Measurements from ENCODE around the gene CHST11.
"Not testable (repeated sequence)": the region's sequence is repeated elsewhere in the genome, so short reads cannot be mapped to it uniquely, and the experiment has no call there.

The CHST11 gene

DNA sequence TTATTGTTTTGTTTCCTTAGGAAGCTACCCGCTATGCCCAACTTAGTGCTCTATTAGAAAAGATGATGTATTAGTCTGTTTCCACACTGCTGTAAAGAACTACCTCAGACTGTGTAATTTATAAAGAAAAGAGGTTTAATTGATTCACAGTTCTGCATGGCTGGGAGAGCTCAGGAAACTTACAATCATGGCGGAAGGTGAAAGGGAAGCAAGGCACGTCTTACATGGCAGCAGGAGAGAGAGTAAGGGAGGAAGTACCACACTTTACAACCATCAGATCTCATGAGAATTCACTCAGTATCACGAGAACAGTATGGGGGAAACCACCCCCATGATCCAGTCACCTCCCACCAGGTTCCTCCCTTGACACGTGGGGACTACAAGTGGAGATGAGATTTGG, 70.9 kb downstream of the CHST11 start:
- not testable (repeated sequence) for DNase-seq (ENCODE audit: low read depth)

DNA sequence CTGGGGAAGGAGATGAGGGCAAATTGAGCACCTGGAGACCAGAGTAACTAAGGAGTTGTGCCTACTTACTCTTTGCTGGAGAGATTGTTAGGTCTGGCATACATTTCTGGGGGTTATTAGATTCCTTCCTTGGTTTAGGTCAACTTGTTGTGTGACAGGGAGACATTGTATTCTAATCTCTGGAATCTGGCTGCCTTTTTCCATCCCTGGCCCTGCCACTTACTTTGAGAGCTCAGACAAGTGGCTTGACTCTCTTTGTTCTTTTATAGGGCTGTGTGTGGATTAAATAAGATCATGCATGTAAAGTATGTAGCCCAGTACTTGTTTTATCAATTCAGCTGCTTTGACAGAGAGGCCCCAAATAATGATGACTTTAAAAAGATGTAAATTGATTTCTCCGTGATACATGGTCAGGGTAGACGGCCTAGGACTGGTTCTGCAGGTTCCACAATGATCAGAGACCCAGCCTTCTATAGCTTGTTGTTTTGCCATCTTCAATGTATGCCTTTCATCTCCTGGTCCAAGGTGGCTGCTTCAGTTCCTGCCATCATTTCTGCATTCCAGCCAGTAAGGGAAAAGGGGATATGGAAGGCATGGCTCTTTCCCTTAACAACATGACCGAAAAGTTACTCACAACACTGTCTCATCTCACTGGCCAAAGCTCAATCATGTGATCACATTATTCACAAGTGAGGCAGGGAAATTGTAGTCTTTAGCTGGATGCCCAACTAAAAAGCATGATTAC, 72.6 kb downstream of the CHST11 start:
- no peak for DNase-seq (ENCODE audit: low read depth)

DNA sequence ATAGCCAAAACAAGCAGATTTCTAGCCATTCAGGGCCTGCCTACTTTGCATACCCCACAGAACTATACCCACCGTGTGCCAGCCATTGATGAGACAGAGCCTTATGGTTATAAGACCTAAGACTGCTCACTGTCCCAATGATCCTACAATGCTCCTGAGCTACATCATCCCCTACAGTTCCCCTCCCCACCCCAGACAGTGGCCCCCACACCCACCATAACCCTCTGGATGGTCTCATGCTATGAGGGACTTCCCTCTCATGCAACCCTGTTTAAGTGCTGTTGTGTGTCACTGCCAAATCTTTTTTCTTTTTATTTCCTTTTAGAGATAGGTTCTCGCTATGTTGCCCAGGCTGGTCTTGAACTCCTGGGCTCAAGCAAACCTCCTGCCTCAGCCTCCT, 75.9 kb downstream of the CHST11 start:
- DNase-seq (ENCODE audit: low read depth) = no peak

DNA sequence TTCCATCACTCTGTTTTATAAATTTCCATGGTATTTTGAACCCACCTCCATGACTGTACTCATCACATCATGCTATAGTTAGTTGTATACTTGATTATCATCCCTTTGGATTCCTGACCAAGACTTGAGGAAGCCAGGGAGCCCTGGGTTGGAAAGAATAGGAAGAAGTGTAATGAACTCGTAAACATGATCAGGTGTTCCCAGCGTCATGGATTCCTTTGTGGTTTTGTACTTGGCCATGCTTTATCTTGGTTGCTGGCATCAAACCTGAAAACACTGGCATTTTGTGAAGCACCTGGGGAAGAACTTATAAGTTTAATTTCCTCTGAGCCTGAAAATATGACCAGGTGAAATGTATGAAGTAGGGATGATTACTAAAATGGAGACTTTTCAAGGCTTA, 76.4 kb downstream of the CHST11 start:
- DNase-seq (ENCODE audit: low read depth) = no peak

DNA sequence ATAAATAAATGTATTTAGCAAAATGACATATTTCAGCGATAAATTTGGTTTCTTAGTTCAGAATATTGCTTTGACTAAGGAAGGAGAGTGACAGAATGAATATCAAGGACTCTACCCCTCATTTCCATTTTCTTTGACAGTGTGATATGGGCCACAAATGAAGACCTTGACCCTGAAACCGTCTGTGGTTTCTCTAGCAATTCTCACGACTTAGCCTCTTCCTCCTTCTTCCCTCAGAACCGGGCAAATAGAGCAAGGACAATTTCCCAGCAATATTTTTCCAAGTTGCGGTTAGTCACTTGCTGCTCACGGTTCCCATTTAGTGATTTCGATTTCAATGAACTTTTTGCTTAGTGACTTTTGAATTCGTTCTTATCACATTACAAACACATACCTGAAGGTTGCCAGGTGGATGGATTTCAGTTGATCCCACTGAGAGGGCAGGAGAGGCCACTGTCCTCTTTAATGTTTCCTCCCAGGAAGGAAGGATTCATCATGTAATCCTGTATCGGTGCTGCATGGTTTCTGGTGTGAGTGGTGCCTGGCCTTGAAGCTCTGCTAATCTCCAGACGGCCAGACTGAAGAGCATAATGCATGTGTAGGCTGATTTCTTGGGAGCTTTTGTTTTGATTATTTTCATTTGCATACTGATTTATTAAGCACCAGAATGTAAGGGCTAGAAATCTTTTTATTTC, 77.6 kb downstream of the CHST11 start:
- DNase-seq (ENCODE audit: low read depth) = no peak

DNA sequence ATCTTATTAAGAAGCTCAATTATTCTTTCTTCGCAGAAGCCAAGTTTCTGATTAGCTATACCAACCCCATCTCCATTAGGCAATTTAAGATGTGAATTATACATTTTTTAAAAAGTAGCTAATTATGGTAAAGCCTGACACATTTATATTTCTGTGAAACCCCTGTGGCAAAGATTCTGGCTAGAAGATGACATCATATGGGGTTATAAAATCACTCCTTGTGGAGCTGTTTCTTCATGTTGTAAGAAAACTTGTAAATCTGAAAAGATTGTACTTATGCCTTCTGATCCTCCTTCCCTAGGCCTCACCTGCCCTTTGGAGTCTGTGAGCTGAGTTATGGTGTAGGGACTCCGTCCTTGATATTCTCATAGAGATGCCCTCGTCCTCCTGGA, 78.1 kb downstream of the CHST11 start:
- no peak for DNase-seq (ENCODE audit: low read depth)

DNA sequence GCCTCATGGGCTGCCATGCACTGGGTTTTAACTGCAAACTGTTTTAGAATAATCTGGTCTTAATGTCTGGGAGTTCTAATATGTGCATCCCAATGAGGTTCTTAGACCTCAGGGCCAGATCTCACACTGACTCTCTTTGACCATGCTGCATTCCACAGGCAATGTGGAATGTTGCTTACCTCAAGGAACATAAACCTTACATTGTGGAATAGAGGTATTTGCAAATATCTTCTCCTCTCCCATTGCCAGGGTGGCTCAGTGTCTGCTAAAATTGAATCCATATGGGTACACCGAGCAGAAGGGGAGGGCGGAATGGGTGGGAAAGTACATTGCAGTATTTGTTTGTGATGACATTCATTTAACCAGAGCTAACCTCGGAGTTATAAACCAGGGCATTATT, 78.6 kb downstream of the CHST11 start:
- no peak for DNase-seq (ENCODE audit: low read depth)

DNA sequence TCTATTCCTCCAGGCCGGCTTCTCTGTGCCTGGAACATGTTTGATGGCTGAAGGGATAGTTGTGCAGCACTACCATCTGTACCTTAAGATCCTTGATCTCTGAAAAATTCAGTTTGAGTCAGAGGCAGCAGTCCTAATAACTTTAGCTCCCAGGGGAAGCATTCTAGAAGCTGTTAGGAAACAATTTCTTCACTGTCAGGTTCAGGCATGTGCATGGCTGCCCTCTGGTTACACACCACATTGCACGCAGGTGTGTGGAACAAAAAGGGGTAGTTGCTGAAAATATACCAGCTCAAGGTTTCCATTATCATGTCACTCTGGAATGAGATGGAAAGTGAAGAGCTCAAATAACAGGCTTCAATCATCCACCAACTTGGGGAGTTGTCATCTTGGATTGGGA, 80.1 kb downstream of the CHST11 start:
- no peak for DNase-seq (ENCODE audit: low read depth)

DNA sequence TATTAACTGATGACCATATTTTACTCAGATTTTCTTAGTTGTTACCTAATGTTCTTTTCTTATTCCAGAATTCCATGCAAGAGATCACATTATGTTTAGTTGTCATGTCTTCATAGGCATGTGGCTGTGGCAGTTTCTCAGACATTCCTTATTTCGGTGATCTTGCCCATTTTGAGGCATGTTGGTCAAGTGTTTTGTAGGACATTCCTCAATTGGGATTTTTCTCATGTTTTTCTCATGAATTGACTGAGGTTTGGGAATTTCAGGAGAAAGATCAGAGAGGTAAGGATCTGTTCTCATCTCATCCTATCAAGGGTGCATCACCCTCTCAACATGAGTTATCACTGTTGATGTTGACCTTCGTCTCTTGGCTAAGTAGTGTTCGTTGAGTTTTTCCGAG, 81.3 kb downstream of the CHST11 start:
- DNase-seq (ENCODE audit: low read depth) = no peak

DNA sequence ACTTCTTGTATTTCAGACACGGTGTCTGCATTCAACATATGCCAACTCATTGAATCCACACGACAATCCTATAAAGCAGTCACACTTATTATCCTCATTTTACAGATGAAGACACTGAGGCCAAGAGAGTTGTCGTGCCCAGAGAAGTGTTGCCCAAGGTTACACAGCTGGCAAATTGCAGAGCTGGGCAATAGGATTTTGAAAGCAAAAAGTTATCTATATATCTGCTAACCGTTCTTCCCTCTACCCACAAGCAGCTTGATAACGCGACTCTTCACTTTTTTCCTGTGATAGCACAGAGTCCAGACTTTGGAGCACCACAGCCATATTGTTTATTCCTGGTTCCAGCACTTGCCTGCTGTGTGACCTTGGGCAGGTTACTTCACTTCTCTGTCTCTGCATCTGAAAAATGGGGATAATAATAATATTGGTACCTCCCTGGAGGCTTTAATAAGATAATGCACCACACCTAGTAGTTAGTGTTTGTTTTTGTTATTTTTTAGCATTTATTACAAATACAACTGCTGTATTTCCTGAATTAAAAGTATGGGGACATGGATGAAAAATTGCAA, 82.2 kb downstream of the CHST11 start:
- DNase-seq (ENCODE audit: low read depth) = no peak

DNA sequence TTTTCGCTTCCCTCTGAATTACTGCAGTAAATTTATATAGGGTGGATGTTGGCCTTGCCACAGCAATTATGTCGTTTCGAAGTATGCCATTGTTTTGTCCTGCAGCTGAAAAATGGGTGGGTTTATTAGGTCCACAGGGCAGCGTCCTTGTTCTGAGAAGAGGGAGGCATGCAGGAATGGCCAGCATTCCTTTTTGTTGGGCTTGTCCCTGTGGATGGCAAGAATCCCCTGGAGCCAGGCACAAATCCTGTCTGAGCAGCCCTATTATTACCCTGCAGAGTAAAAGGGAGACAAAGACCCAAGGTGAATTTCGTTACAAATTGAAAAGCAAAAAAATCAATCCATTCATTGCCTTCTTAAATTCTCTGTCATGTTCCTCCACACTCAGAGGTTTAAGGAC, 88.1 kb downstream of the CHST11 start:
- DNase-seq (ENCODE audit: low read depth) = no peak

DNA sequence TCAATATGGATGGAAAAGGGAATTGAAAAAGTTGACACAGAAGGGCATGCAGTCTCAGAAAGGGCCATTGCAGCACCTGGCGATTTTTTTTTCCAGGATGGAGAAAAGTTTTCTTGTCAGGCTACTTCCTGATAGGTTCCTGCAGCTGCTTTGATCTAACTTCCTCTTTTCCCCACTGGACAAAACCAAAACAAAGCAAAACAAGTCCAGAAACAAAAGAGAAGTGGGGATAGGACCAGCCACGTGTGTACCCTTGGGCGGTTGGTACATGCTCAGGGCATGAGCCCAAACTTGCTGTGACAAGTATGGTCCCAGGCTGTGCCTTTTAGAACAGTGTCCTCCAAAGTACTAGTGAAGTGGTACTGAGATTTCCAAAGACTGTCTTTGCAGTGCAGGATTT, 89.8 kb downstream of the CHST11 start:
- no peak for DNase-seq (ENCODE audit: low read depth)

DNA sequence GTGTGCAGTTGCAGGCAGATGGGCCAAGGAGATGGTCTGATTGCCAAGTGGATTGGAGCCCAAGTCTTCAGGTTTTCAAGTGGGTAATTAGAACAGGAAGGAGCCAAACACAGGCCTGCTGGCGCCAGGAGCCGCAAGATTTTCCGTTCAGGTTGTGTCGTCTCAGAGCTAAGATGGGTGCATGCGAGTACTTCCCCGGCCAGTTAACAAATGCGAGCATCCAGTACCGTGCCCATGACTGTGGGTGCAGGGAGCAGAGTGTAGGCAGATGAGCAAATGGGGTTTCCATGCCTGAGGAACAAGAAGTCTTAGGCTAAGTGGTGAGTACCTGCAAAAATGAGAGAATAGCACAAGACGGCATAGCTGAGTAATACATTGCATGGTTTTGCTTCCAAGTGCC, 90.5 kb downstream of the CHST11 start:
- no peak for DNase-seq (ENCODE audit: low read depth)

DNA sequence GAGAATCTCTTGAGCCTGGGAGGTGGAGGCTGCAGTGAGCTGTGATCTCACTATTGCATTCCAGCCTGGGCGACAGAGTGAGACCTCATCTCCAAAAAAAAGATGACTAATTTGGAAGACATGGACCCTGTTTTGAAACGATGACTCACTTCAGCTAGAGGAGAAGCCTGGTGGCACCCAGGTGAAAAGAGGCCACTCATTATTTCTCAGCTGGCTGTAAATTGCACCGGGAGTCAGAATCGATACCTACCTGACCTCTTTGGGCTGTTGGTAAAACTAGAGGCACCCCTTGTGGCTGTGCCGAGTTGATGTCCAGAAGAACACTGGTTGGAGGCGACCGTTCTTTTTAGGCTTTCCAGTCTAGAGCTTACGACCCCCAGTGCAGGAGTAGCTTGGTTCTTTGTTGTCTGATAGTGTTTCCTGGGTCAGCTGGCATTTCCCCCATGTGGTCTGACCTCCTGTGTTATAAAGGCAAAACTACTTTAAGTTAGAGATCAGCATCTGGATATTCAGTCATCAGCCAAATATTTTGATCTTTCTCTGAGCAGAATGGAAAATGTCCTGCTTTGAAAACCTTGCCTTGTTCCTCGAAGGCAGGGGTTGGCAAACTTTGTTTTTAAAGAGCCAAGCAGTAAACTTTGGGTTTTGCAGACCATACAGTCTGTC, 93.2 kb downstream of the CHST11 start:
- DNase-seq (ENCODE audit: low read depth) = no peak

DNA sequence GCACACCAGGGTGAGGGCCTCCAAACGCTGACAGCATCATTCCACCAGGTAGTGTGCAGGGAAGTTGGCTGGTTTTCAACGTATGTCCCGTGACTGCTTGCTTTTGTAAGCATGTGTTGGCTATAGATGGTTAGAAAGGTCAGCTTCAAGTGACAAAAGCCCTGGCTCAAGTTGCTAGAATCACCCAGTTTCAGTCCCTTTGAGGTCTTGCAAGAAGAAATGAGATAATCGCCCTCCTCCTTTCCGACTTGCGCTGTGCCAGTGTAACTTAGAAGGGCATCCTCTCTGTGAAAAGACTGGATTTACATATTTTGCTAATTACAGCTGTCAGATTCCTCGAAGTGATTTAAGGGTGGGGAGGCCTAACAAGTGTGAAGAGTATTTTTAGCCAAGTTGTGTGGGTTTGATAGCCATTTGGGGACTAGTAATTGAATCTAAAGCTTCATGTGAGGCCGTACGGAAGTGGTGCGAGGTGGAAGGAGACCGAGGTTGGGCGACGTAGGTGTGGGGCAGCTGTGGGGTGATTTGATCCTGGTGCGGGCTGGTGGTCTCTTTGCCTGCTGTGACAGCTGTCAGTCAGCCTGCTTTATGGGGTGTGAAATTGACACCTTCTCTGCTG, 94.7 kb downstream of the CHST11 start:
- DNase-seq (ENCODE audit: low read depth) = no peak

DNA sequence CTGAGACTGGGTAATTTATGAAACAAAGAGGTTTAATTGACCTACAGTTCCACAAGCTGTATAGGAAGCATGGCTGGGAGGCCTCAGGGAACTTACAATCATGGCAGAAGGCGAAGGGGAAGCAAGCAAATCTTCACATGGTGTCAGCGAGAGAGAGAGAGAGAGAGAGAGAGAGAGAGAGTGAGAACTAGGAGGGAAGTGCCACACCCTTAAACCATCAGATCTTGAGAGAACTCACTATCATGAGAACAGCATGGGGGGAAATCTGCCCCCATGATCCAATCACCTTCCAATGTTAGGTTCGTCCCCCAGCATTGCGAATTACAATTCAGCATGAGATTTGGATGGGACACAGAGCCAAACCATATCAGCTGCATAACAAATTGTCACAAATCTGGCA, 96.7 kb downstream of the CHST11 start:
- no peak for DNase-seq (ENCODE audit: low read depth)

DNA sequence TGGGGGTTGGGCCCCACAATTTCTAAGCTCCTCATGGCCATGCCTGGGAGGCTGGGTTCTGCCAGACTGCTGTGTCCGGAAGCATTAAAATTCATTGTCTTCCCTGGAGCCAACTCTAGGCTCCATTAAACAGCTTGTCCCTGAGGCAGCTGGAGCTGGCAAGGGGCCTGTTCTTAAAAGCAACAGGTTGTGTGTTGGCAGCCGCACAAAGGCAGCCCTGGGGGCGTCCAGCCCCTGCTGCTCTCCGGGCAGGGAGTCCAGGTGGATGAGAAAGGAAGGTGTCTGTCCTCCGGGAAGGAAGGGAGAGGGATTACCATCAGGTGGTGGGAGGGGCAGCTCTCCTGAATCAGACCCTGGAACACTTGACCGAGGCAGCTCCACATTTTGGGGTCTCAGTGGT, 98.9 kb downstream of the CHST11 start:
- no peak for DNase-seq (ENCODE audit: low read depth)

DNA sequence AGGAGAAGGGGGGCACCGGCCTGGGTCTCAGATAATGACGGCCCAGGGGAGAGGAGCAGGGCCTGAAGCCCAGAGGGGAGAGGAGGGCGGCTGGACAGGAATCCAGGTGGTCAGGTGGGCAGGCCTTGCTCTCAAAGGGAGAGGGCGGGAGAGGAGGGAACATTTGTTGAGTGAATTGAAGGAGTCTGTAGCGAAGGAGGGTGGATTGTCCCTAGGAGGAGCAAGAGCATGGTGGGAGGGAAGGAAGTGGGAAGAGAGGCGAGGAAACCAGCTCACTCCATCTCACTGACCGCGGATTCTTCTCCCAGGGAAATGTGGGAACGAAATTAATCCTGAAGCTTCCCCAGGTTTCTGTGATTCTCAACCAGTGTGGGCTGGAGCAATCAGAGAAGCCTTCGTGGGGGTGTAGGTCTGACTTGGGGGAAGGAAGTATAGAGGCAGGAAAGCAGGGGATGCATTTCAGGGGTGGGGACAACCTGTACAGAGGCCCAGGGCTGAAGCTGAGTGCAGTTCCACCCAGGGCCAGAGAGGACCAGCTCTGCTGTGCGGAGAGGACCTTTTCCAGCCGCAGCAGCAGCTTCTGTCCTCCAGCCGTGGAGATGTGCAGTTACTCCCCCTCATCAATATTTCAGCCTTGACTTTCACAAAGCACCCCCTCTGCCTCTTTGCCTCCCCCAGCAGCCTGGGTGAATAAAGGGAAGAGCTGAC, 100.9 kb downstream of the CHST11 start:
- DNase-seq (ENCODE audit: low read depth) = no peak

DNA sequence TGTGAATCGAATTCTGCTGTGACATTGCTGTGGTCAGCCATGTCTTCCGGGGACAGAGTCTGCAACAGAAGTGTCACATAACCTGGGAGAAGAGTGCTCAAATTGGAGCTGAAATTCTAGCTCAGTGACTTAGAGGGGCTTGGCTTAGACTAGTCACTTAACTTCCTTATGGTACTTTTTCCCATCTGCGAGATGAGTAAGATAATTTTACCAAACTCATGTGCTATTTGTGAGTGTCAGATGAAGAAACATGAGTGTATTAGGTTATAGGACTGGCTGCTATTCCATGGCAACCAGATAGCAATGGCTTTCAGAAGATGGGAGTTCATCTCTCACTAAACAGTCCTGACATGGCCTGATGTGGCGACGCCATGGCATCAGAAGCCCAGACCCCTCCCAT, 104.1 kb downstream of the CHST11 start:
- DNase-seq (ENCODE audit: low read depth) = no peak

DNA sequence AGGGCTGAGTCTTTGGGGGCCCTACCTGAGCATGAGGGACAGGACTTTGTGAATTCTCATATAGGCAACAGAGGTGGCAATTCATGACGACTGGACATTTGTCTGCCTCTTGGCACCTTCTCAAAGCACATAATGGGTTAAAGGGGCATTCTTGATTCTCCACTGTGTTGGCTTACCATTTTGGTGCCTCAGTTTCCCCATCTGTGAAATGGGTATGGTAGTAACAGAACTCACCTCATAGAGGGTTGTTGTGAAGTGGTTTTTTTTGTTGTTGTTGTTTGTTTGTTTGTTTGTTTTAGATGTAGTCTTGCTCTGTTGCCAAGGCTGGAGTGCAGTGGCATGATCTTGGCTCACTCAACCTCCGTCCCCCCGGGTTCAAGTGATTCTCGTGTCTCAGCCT, 106.0 kb downstream of the CHST11 start:
- DNase-seq (ENCODE audit: low read depth) = no peak

DNA sequence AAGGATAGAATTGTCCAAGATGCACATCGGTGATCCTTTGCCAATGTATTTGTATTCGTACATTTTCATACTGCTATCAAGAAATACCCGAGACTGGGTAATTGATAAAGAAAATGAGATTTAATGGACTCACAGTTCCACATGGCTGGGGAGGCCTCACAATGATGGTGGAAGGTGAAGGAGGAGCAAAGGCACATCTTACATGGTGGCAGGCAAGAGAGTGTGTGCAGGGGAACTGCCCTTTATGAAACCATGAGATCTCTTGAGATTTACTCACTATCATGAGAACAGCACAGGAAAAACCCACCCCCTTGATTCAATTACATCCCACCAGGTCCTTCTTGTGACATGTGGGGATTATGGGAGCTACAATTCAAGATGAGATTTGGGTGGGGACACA, 107.9 kb downstream of the CHST11 start:
- not testable (repeated sequence) for DNase-seq (ENCODE audit: low read depth)
